Adrenal gland (tissue), 5 donors: ENCODE measurements around the gene SRXN1.

Source experiments
- POLR2A ChIP-seq, 2 donors: fragments of 450-650 bp; IDR thresholded peaks; one replicate each; pipeline ENCODE4 v1.6.1; 2017; ENCODE audit warnings: antibody characterized with exemption in 2 of 2, mild to moderate bottlenecking in 2 of 2, moderate library complexity in 1 of 2
- TF ChIP-seq, protein P1 (sequence below), 6 experiments: fragments of 450-650 bp in 4 of 6; fragments of 200-600 bp in 2 of 6; sonication (generic) in 1 of 6; IDR thresholded peaks; 1 replicate in 5 of 6; 2 replicates in 1 of 6; pipeline versions ENCODE4 v1.5.1 to v1.8.0; 2016 to 2021; ENCODE audit warnings: antibody characterized with exemption in 6 of 6, mild to moderate bottlenecking in 2 of 6, moderate library complexity in 1 of 6
- donor health status: DM: no; HTN: no; CAD: no.

DNA sequence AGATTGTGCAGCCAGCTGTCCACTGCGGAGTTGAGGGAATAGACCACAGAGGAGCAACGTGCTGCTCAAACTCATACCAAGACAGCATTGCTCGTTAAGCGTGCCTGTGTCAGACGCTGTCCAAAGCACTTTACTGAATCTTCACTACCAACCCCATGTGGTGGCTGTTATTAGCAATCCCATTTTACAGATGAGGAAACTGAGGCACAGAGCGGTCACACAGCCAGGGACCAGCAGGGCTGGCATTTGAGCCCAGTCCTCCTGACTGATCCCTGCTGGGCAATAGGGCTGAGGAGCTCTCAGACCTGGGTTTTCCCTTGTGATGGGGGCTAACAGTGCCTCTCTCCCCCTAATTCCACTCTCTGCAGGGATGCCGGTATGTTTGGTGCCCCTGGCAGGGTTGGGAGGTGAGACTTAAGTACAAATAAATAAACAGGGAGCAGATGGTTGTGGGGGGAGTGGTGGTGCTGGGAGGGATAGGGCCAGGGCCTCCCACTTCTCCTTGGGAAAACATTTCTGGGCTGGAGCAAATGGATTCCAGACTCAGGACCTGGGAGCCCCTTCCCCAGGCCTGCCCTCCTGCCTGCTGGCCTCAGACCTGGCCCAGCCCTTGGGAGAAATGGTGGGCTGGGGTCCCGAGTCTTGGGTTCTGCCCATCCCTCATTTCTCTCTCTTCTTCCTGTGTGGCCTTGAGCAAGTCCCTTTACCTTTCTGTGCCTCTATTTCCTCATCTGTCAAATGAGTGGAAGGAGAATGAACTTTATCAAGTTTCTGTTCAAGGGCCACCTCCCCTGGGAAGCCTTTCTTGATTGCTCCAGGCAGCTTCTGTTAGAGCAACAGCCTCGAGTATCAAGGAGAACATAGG is 17.7 kb downstream of the SRXN1 start:
- TF ChIP-seq POLR2A (IDR thresholded peaks at IDR 0.05), result no peak
- TF ChIP-seq, protein P1, sequence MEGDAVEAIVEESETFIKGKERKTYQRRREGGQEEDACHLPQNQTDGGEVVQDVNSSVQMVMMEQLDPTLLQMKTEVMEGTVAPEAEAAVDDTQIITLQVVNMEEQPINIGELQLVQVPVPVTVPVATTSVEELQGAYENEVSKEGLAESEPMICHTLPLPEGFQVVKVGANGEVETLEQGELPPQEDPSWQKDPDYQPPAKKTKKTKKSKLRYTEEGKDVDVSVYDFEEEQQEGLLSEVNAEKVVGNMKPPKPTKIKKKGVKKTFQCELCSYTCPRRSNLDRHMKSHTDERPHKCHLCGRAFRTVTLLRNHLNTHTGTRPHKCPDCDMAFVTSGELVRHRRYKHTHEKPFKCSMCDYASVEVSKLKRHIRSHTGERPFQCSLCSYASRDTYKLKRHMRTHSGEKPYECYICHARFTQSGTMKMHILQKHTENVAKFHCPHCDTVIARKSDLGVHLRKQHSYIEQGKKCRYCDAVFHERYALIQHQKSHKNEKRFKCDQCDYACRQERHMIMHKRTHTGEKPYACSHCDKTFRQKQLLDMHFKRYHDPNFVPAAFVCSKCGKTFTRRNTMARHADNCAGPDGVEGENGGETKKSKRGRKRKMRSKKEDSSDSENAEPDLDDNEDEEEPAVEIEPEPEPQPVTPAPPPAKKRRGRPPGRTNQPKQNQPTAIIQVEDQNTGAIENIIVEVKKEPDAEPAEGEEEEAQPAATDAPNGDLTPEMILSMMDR (IDR thresholded peaks at IDR 0.05), result no peak
